HL-60 (cell line): ENCODE data around the gene BACE1-AS.

ENCODE experiments used
- CTCF ChIP-seq: IDR thresholded peaks from one replicate; pipeline ENCODE4 v1.5.1; 2011; ENCODE audit warnings: low read length, control low read depth, inconsistent platforms; ENCODE audit not compliant: insufficient read depth
- GABPA ChIP-seq: IDR thresholded peaks from 2 replicates; pipeline ENCODE4 v1.6.1; 2012; ENCODE audit warnings: low read depth
- POLR2AphosphoS5 ChIP-seq: IDR thresholded peaks from 2 replicates; pipeline ENCODE4 v1.6.1; 2012; ENCODE audit warnings: low read depth
- REST ChIP-seq: IDR thresholded peaks from 2 replicates; pipeline ENCODE4 v1.6.1; 2012; ENCODE audit warnings: low read depth; ENCODE audit not compliant: insufficient replicate concordance
- SPI1 ChIP-seq: IDR thresholded peaks from 2 replicates; pipeline ENCODE4 v1.6.1; 2012; ENCODE audit warnings: low read depth, mild to moderate bottlenecking, borderline replicate concordance

- TF ChIP-seq CTCF, result no peak
- TF ChIP-seq POLR2AphosphoS5, result no peak
- no peak for TF ChIP-seq SPI1
- no peak for TF ChIP-seq GABPA
- TF ChIP-seq REST, result no peak
These were observed 35.2 kb upstream of the BACE1-AS start for GRCh38 chr11:117255966-117256365.
